Measurements from ENCODE around the gene CHURC1. TPM values are rescaled to one million over a fixed set of nuclear protein-coding genes. Genes with fewer than 3 reads are reported as not detected.

Gene CHURC1
- 10 to 100 TPM; 44.6 to 71.4 (median 59.2) TPM for polyA plus RNA-seq (ENCODE audit: insufficient read length in 4 of 4)

DNA sequence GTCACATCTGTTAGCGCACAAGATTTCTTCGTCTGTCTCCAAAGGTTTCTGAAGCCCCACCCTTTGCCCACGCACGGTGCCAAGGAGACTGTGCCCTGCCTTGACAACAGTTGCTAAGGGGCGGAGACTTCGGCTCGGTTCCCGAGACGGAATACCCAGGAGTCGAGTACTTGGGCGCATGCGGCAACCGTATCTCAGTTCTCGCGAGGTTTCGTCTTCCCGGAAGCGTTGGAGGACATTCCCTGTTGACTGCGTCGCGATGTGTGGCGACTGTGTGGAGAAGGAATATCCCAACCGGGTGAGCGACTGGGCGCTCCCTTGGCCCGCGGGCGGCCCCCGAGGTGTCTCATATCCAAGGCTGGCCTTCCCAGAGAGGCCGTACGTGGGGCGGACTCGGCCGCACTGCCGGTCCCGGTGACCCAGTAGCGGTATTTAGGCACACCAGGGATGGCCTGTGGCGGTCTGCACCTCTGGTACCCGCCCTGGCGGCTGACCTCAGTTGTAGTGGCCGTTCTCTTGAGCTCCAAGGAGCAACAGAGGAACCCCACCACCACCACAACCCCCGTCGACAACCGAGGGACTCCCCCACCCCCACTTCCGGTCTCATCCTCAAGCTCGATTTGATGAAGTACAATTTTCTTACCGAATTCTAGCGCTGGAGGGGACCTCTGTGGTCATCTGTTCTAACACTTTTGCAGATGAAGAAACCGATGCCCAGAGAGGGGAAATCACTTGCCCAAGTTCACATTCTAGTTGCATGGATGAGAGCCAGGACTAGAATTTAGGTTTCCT, at the start of gene CHURC1:
CHURC1 (plus strand) TSS at position 219 of the 792 bp plus-strand sequence; CDS start at position 260, 41 bp downstream.
- DNase-seq (ENCODE audit: low read depth in 4 of 4, low spot score in 2 of 4), result peak; percentile 93 to 99 (median 95)

DNA sequence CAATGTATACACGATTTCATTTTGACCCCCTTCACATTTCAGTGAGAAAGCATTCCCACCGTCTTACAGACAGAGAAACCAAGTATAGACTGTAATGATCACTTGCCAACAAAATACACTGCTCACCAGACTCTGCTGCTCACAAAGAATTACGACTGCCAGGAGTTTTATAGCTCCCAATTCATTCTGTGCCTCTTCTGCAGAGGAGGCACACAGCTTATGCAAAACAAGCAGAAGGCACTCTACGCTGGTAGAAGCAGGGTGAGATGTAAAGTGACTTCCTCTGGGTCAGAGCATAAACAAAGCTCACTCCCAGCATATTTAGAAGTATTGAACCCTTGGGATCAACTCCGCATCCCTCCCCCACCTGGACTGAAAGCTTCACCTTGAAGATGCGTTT, 49.1 kb upstream of the CHURC1 start:
- DNase-seq (ENCODE audit: low read depth in 4 of 4, low spot score in 2 of 4), result no peak

DNA sequence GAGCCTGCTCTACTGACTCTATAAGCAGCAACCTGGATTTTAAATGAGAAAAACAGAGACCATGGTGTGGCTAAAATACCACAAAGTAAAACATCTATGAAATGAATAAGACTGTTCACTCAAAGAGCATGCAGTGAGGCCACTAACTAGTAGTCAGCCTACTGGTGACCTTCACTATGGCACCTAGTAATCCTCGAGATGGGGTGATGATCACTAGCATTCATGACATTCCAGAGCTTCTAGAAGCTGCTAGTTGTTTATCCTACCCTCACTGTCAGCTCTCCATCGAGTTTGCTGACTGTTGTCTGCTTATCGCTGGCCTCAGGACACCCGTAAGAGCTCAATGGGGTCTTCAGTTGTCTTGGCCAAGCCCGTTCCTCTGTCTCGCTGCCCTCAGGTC, 48.3 kb upstream of the CHURC1 start:
- no peak for DNase-seq (ENCODE audit: low read depth in 4 of 4, low spot score in 2 of 4)

DNA sequence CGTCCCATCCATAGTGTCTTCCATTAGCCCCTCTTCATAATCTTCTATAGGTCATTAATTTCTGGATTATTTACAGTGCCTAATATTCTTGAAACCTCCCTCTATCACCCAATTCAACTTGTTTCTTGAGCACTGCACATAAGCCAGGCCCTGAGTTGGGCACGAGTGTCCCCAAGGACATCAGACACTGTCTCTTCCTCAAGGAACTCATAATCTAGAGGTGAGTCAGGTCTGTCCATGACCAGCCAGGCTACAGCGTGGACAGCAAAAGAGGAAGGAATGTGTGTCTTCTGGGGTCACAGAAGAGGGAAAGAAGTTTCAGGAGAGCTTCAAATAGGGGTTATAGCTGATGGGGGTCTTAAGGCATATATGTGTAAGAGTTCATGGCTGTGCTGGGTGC, 47.1 kb upstream of the CHURC1 start:
- DNase-seq (ENCODE audit: low read depth in 4 of 4, low spot score in 2 of 4), result no peak

DNA sequence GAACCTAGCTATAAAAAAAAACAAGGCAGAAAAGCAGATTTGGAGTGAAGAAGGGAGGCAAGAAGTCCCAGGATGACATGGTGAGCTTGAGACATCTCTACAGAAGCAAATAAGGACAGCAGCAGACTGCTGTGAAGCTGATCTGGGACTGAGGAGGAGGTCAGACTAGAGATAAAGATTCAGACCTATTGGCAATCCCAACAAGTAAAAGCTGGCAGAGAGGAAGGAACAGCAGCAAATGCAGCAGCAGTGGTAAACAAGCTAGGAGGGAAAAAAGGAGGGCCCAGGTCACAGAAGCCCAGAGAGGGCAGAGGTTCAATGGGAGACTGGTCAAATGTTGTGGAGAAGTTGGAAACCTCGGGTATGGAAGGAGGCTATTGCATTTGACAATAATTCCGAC, 45.9 kb upstream of the CHURC1 start:
- DNase-seq (ENCODE audit: low read depth in 4 of 4, low spot score in 2 of 4), result no peak

DNA sequence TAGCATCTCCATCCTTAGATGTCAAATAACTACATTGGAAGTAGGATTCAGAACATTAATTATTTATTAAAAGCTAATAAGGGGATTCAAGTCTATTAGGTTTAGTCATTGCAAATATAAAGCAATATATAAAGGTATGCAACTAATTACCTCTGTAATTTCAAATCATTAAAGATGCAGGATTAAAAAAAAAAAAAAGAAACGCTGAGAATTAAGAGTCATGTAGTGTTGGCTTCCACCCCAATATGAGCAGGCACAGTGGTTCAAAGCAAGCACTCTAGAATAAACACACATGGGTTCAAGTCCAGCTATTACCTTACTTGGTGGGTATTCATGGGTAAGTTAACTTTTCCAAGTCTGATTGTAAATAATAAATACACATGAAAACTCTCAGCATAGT, 45.4 kb upstream of the CHURC1 start:
- no peak for DNase-seq (ENCODE audit: low read depth in 4 of 4, low spot score in 2 of 4)

DNA sequence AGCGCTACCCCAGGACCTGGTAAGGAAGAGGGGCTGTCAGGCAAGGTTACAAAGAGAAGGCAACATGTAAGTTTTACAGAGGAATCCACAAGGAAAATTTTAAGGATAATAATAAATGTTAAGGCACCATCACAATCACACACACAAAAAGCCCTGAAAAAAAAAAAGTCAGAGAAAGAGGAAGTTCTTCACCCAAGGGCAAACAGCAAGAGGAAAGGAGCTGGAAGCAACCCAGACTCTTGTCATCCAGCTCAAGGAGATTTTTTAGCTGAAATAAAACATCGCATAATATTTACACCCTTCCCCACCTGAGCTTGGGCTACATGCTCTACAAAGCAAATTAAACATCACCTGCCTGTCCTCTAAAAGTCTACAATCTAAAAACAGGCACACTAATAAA, 44.1 kb upstream of the CHURC1 start:
- DNase-seq (ENCODE audit: low read depth in 4 of 4, low spot score in 2 of 4), result no peak

DNA sequence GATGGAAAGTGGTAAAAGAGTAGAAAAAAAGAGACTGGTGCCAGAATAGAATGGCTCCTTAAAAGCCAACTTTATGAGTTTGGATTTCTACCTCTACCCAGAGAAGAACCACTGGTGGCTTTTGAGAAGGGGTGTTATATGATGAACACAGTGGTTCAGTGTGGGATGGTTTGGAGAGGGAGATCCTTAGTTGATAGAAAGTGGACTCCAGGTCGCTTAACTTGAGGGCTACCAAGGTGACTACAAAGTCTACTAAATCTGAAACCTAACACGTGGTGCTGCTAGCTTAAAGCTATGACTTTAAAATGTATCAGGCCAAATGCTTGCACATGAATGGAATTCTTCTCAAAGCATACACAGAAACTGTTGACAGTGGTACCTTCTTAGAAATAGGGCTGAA, 42.9 kb upstream of the CHURC1 start:
- no peak for DNase-seq (ENCODE audit: low read depth in 4 of 4, low spot score in 2 of 4)

DNA sequence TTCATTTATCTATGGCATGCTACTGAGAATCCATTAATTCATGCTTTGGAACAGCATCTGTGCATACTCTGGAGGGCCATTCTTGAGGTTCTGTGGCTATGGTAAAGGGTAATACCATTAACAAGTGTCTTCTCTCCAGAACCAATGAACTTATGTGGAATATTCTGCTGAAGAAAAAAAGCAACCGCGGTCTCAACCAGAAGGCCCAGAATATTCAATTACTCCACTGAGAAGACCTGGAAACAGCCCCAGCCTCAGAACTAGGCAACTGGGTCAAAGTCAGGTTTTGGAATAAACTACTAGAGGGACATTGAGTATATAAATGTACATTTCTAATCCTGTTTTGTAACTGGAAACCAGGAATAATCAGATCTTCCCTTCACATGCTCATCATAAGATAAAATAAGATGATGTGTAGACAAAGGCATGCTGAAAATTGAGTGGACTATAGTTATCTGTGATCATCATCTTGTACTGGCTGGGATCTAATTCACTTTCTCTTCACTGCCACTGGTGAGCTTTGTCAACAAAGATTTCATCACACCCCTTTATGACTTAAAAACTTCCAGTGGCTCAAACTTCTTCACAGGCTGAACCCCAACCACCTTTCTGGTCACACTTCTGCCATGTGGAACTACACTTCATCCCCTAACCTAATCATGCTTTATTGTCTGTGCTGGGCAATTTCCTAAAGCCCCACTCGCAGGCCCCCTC, 40.6 kb upstream of the CHURC1 start:
- no peak for DNase-seq (ENCODE audit: low read depth in 4 of 4, low spot score in 2 of 4)

DNA sequence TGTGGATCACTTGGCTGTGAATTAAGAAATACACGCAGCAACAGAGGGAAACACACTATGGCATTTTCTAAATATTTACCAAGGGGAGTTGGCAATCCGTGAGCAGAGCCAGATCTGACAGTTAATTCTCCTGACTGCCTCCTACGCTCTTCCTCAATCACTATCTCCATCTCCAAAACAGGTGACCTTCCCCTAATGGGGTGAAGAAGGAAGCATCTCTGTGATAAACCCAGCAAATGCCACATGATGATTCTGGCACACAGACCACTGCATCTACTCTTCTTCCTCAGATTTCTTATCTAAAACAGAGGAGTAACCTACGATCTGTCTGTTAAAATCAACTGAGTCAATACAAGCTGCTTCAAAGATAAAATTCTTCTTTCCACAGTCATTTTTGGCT, 38.9 kb upstream of the CHURC1 start:
- DNase-seq (ENCODE audit: low read depth in 4 of 4, low spot score in 2 of 4), result no peak

DNA sequence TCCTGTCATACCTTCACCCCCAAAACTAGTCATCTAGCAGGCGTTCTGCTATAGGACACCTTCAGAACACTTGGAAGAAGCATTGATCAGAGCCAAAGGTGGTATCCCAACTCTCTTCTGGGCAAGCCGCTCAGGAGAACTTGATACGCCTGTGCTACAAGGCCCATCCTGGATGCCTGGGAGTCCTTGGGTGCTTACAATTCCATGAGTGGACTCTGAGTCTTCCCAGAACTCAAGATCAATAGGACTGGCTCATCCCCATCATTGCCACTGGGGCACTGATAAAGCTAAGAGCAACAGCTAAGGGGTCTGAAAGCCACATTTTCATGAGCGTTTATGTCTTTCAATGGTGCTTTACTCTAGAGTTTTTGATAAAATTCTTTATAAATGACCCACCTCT, 36.4 kb upstream of the CHURC1 start:
- no peak for DNase-seq (ENCODE audit: low read depth in 4 of 4, low spot score in 2 of 4)

DNA sequence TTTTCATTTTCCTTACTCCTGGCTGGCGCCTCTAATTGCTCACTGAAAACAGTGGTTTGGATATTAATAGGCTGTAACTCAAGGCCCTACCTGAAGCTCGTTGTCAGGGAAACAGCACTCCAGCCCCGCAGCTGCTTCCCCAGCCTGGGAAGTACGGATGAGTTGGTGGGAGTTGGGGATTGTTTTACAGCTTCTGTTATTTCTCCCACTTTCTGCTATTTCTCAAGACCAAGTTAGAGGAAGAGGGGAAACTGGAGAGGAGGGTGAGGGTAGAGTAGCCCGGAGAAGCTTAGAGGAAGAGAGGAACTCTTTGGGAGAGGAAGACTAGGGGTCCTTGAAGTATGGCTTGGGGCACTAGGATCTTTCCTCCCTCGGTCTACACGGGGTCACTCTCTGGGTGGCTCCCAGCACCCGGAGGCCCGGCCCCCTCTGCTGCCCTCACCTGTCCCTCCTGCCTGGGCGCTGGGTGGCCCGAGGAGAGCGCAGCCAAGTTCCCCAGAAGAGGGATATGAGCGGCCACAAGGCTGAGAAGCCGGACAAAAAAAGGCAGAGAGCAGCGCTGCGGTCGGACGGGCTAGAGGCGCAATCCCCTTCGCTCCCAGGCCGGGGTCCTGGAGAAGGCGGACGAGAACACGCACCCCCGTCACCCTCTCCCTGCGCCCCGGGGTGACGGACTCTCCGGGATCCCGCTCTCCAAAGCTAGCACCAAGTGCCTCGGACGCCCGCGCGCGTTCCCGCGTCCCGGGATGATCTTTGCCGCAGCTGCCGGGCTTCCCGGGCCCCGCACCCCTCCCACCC, 35.2 kb upstream of the CHURC1 start:
- no peak for DNase-seq (ENCODE audit: low read depth in 4 of 4, low spot score in 2 of 4)

DNA sequence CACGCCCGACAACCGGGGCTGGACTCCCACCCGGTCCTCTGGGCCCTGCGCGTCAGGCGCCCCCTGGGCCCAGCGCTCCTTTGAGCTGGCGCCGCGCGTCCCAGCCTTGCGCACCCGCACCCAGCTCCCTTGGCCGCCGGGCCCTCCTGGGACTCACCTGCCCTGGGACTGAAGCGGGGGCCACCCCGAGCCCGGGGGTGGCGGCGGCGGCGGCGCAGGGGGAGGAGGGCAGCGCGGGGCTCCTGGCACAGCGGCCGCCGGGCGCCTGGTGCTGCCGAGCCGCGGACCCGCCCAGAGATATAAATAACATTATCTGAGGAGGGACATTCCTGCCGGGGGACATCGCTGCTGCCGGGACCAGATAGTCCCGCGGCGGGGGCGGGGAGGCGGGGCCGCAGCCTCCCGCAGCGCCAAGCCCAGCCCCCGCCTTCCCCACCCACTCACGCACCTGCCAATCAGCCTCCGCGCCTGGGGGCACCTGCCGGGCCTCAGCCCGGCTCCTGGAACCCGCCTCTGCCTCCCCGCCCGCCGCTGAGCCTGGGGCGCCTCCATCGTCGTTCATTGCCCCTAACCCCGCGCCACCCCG, 34.5 kb upstream of the CHURC1 start, which contains the start of gene SPTB:
SPTB (minus strand) TSS at position 273 of the 586 bp plus-strand sequence. CDS start 56,813 bp downstream, outside the sequence.
- no peak for DNase-seq (ENCODE audit: low read depth in 4 of 4, low spot score in 2 of 4)

DNA sequence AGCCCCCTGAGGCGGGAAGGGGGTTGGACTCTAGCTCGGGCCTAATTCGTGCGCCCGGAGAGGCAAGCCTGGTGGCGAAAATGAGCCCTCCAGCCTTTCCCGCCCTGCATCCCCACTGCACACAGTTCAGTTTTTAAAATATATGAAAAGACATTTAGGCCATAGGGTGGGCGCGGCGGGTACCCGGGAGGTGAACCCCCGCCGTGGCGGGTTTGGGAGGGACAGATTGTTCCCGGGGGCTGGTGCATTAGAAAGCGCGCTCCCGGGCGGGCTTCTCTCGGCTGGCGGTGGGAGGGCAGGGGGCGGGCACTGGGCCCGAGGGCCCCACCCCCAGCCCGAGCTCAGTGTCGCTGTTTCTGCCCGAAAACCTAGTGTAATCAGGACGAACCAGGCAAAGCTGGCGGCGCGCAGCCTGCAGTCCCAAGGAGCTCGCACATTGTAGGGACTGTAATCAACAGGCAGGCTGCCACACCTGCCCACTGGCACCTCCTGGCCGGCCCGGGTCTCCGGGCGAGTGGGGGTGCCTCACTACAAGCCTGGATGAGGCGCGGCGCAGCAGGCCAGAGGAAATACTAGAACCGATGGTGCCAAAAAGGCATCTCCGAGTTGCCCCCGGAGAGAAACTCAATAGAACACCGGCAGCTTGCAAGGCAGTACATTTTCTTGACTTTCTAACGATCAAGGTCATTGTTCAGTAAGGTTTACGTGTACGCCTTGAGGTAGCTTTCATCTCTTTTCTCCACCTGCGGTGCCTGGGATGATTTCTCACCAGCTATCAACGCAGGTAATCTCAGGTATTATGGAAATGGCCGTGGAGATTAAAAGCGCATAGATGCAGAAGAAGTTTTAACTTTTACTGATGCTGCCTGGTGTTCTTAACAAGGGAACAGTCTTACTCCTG, 33.8 kb upstream of the CHURC1 start:
- DNase-seq (ENCODE audit: low read depth in 4 of 4, low spot score in 2 of 4), result no peak

DNA sequence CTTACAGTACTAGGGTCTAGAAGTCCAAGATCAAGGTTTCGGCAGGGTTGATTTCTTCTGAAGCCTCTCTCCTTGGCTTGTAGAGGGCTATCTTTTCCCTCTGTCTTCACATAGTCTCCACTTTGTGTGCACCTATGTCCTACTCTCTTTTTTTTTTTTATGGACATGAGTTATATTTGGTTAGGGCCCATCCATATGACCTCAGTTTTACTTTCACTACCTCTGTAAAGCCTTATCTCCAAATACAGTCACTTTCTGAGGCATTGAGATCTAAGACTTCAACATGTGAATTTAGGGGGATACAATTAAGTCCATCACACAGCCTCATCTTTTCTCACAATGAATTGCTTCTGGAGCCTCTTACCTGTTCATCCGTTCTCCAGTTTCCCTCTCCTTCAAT, 28.7 kb upstream of the CHURC1 start:
- DNase-seq (ENCODE audit: low read depth in 4 of 4, low spot score in 2 of 4), result no peak

DNA sequence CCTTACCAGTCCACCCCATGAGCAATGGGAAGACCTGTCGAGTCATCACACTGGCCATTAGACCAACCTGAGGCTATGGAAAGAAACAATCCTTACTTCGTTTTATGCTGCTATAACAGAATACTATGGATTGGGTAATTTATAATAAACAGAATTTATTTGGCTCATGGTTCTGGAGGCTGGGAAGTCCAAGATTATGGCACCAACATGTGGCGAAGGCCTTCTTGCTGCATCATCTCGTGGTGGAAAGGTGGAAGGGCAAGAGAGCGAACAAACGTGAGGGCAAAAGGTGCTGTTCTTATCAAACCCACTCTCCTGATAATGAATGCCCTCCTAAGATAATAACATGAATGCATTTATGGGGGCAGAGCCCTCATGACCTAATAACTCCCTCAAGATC, 24.9 kb upstream of the CHURC1 start:
- no peak for DNase-seq (ENCODE audit: low read depth in 4 of 4, low spot score in 2 of 4)

DNA sequence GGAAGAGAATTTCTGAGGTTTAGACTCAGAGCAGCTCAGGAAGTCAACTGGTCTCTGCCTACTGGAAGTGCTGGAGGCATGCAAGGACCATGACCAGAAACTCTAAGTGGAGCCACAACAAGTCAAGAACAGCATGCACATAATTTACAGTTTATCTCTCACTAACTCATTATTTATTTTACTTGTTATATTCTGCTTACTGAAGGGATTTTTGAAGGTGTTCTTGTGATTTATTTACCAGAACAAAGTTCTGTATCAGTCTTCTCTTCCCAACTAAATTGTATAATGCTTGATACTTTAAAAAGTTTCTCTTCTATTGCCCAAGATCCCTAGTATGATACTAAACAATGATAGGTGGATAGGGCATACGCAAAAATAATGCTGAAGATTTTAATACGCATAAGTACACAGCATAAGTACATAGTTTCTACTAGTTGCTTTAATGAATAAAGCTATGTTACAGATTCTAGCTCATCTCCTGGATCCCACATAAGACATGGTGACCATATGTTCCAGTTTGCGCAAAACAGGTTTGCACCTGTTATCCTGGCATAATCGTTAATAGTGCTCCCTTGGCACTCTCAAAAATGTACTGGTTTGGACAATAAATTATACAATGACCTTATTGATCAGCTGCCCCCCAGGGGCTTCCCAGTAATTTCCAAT, 22.9 kb upstream of the CHURC1 start:
- DNase-seq (ENCODE audit: low read depth in 4 of 4, low spot score in 2 of 4), result no peak

DNA sequence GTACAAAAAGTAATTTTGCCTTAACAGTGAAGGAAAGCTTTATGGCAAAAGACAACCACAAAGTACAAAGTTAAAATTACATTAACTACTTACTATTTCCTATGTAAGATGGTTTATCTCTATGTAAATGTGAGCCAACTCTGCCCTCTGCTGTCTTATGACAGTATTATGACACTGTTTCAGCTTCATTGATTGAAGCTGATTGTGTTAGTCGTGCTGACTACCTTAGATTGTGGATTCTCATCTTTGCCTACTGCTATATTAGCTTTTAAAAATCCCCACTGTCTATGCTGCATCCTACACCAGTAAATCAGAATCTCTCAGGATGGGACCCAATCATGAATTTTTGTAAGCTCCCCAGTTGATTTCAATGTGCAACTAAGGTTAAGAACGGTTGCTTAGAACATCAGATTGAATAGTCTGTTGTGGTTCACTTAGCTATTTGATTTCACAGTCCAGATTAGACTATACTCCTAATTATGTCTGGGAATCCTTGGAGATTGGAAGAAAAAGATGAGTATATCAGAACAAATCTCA, 22.3 kb upstream of the CHURC1 start:
- peak in 2 of 4 donors; percentile 24 to 27 for DNase-seq (ENCODE audit: low read depth in 4 of 4, low spot score in 2 of 4)

DNA sequence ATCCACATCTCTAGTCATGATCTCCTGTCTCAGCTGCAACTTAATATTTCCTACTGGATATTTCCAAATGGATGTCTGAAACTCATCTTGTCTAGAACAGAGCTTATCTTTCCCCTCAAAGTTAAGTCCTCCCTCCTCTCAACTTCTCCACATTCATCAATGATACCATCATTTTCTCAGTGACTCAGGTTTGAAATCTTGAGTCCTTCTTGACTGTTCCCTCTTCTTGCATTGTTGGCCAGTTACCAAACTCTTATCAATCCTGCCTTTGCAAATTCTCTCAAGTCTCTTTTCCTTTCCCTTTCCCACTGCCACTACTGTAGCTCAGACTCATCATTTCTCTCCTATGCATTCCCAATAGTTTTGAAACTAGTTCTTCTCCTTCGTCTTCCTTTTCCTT, 14.3 kb upstream of the CHURC1 start:
- DNase-seq (ENCODE audit: low read depth in 4 of 4, low spot score in 2 of 4), result no peak

Data from left renal cortex interstitium (tissue), 4 donors.